ENCODE results near the gene SLC5A5.

SLC5A5 gene

GRCh38 chr19:17871878-17872250 is at the start of gene SLC5A5:
SLC5A5 (plus strand) TSS chr19:17871945; CDS start chr19:17872320, 375 bp downstream.
- no peak for DNase-seq

DNA sequence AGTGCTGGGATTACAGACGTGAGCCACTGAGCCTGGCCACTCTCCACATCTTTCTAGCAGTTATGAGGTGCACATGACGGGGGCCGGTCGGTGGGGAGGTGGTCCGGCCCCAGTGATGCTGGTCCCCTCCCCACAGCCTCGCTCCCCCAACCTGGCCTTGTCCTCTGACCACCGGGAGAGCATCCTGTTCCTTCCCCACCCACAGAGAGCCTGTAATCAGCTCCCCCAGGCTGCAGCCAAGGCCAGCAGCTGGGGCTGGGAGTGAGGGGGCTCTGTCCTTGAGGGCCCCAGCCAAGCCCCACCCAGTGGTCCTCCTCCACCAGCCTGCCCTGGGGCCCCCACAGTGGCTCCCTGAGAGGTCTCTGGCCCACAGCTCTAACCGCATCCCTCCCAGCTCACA is 47.4 kb upstream of the SLC5A5 start:
- DNase-seq, result no peak

- DNase-seq, result no peak
Observed at GRCh38 chr19:17826508-17827056, 45.2 kb upstream of the SLC5A5 start.

- DNase-seq, result peak; percentile 51 to 57
Observed at GRCh38 chr19:17829855-17830566, 41.7 kb upstream of the SLC5A5 start.

DNA sequence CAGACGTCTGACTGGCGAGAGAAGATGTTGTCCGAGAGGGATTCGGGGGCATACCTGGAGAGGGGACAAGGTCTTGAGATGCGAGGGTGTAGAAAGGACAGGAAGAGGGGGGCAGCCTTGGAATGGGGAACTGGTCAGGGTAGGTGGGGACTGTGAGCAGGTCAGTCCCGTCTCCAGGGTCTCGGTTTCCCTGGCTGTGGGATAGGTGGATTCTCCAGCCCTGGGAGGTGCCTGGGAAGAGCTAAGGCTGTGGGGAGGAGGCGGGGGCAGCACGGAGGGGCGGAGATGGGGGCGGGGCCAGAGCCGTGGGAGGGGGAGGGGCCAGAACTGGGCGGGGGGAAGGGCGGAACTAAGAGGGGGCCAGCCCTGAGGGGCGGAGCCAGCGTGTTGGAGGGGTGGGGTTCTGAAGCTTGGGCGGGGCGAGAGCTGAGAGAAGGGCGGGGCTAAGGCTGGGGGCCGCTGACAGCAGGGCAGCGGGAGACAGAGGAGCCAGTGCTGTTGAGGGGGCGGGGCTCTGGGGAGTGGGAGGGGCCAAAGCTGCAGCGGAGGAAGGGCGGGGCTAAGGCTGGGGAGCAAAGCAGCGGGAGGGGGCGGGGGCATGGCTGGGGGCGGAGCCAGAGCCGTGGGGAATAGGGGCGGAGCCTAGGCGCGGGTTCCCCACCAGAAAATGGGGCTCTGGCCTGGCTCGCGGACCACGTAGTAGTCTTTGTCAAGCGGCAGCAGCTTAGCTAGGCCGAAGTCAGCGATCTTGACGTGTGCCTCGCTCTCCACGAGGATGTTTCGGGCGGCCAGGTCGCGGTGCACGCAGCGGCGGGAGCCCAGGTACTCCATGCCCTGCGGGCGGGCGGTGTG is 41.0 kb upstream of the SLC5A5 start:
- peak; percentile 29 to 74 for DNase-seq

GRCh38 chr19:17831419-17831888 is 40.3 kb upstream of the SLC5A5 start:
- DNase-seq, result no peak

DNA sequence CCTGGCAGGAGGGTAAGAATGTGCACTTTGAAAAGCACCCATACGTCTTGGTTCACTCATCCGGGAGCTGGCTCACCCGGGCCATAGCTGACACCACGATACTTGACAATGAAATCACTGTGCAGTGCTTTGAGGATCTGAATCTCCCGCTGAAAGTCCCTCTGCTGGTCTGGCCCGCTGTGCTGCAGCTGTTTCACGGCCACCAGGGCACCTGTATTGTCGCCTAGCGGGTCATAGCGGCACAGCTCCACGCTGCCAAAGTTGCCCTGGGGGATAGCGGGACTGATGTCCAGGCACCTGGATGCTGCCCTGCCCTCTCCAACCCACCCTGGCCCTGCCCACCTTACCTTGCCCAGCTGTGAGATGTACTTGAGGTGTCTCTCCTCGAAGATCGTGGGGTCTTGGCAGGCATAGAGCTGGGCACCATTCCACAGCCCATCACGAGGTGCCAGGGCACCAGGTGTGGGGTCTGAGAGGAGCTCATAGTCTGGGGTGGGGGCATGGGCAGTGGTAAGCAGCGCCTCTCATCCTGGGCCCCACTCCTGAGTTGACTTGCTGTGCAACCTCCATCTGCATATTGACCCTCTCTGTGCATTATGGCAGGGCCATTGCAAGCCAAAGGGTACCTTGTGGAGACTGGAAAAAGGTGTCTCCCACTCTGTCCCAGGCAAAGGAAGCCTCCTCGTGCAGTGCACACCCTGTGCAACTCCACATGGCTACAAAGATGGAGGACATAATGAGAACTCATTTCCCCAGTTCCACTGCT is 39.1 kb upstream of the SLC5A5 start:
- no peak for DNase-seq

GRCh38 chr19:17834350-17835181 is 37.2 kb upstream of the SLC5A5 start:
- no peak for DNase-seq

DNA sequence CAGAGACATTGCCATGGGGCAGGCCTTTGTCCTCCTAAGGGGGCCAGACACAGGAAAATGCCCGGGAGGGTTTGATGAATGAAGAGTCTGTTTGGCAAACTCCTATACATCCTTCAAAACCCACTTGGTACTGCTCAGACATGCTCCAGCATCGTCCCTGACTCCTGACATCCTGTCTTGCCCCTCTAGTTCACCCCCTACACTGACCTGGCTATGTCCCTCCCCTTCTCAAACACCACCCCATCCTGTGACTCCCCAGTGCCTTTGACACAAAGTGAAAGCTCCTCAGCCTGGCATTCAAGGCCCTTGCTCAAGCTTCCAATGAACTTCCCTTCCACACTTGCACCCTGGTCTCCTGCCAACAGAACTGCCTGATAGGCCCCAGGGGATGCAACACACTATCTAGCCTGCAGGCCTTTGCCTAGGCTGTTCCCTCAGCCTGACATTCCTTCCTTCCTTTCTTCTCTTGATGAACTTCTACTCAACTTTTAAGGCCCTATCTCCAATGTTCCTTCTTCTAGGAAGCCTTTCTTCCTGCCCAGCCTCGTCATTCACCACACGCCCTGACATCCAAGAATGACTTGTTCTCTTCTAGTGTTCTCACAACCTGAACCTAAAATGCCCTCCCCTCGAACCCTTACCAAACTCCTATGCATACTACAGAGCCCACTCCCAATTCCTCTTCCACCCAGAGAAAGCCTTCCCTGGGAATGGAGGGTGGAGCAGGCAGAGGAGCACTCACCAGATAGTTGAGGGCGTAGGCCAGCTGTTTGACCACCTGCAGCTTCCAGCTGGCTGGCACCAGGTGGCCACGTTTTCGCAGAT is 36.4 kb upstream of the SLC5A5 start:
- DNase-seq, result no peak

DNA sequence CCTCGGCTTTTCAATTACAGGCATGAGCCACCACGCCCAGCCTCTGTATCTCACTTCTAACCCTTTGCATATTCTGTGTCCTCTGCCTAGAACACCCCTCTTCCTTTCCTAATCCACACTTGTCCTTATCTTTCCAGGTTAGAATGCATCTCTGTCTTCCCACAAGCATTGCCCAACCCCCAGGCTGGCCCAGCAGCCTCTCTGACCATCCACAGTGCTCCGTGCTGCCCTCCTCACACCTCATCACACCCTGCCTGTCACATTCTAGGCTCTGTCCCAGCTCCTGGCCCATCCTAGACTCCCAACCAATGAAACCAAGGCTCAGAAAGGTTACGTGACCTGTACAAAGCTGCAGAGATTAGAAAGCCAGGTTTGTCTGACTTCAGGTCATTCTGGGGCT is 35.2 kb upstream of the SLC5A5 start:
- DNase-seq, result no peak

DNA sequence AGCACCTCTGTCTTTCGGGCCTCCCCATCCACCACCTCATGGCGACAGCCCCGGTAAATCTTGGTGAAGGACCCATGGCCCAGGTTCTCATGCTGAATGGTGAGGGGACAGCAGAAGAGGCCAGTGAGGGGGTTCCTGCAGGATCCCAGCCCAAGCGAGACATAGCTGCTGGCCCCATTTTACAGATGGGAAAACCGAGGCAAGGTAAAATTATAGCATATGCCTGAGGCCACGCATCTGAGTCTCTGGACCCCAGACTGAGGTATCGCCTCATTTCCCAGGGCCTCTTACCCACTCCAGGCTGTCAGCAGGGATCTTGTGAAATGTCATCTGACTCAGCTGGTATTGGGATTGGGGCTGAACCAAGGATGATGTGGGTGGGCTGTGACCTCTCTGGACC is 33.8 kb upstream of the SLC5A5 start:
- no peak for DNase-seq

DNA sequence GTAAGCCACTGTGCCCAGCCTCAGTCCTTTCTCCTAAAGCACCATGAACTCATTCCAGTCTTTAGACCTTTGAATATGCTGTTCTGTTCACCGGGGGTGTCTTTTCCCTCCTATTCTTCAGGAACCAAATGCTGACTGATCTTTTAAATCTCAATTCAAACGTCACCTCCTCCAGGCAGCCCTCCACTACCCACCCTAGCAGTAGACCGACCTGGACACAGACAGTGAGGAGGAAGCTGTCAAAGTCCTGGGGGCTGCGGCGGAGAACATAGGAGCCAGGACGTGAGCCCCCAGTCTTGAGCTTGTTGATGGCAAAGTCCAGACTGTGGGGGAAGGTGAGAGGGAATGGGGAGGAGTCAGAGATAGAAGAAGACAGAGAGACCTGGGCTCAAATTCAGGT is 31.7 kb upstream of the SLC5A5 start:
- DNase-seq, result no peak

DNA sequence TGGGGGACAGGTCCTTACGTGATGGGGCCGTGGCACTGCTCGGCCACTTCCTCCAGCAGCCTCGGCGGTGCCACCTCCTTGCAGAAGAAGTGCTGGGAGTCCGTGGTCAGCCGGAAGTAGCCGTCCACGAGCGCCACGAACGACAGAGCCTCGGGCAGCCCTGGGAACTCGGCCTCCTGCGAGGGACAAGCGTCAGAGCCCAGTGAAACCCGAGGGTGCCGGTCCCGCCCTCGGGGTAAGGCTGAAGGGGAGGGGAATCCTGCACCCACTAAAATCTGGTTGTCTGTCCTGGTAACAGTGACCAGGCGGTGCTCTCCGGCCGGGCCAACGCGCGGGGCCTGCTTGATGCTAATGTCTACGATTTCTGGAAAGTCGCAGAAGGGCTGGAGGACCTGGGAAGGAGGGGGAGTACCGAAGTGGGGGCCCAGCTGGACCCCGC is 30.4 kb upstream of the SLC5A5 start:
- DNase-seq, result no peak

GRCh38 chr19:17841810-17842662 is 29.7 kb upstream of the SLC5A5 start:
- peak; percentile 62 to 69 for DNase-seq

- no peak for DNase-seq
Observed at GRCh38 chr19:17842663-17843291, 29.0 kb upstream of the SLC5A5 start.

GRCh38 chr19:17843292-17843827 is 28.4 kb upstream of the SLC5A5 start:
- DNase-seq, result no peak

- no peak for DNase-seq
Observed at GRCh38 chr19:17843908-17844490, 27.7 kb upstream of the SLC5A5 start.

GRCh38 chr19:17846146-17846545 is 25.6 kb upstream of the SLC5A5 start:
- no peak for DNase-seq

Measured in NCI-H2081 (cell line).